T-helper 22 cell (primary cell): ENCODE measurements around the gene NCAPH2.

Experiments used
- DNase-seq: peaks from one replicate; pipeline ENCODE4 v3.0.0-alpha.2; 2020; ENCODE audit warnings: low read depth

NCAPH2 gene

DNA sequence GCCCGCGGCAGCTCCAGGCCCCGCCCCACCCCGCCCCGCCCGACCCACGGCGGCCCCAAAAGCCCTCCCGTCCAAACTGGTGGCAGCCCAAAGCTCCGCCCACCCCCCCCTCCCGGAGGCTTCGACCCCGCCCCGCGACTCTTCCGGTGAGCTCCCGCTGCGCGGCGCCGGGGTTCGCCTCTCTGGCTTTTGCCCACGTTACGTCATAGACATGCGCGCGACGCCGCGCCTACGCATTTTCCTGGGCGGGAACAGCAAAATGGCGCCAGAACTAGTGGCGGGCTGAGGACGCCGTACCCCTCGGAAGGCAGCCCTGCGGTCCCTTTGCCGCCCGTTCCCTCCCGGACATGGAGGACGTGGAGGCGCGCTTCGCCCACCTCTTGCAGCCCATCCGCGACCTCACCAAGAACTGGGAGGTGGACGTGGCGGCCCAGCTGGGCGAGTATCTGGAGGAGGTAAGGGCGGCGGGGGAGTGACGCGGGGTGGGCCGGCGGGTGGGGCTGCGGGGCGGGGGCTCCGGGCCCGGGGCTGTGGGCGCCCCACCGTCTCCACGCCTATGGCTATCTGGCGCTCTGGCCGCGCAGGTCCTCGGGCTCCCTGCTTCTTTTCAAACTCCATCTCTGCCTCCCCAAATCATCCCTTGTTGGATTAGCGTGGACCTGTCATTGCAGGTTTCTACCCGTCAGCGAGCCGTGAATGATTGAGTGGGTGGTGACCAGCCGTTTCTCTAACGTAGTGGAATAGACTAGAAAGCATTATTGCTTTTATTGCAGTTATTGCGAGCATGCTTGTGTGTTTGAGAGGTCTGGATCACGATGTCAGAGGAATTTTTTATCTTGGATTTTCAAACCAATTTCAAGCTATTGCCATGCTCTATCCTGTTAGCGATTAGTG, at the start of gene NCAPH2:
Gene NCAPH2, plus strand, starts transcription at position 234 of the 894 bp plus-strand sequence. Its CDS starts 114 bp downstream, at position 348.
- peak; percentile 93 for DNase-seq

DNA sequence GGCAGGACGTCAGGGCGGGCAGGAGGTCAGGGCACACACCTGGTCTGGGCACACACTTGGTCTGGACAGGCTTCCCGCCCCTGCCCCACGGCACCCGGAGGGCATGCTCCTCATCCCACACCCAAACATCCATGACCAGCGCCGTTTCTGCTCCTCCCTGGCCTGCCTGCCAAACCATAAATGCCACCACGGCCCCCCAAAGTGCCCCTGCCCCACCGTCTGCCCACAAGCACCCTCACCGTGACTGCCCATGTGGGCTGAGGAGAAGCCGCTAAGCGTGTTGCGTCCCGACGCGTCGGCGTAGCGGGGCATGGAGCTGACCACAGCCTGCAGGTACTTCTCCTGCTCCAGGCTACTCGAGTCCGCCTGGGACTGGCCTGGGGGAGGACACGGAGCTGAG, 49.0 kb upstream of the NCAPH2 start:
- no peak for DNase-seq

DNA sequence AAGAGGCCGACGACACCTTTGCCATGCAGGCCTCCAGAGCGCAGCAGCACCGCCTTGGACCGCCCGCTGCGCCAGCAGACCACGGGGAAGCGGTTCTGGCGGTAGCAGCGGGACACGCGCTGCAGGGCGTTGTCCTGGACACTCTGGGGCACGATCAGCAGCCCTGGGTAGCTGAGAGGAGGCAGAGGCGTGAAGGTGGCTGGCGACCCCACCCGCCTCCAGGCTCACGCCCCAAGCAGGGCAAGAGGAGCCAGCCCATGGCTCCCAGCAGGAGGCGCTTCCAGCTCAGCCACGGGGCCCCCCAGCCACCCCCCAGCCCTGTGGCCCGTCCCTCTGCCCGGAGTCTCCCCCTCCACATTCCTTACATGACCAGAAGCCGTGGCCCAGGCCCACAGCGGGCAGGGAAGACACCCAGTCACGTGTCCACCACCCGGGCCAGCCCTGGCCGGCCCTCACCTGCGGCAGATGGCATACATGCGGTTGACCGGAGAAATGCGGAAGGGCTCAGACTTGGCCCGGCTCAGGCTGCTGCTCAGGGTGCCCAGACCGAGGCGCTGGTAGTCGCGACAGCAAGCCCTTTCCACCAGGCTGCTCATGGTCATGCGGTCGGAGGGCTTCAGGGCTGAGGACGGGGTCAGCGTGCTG, 48.4 kb upstream of the NCAPH2 start:
- DNase-seq = no peak

- DNase-seq = no peak
Measured at GRCh38 chr22:50460938-50461337, 47.1 kb upstream of the NCAPH2 start.

DNA sequence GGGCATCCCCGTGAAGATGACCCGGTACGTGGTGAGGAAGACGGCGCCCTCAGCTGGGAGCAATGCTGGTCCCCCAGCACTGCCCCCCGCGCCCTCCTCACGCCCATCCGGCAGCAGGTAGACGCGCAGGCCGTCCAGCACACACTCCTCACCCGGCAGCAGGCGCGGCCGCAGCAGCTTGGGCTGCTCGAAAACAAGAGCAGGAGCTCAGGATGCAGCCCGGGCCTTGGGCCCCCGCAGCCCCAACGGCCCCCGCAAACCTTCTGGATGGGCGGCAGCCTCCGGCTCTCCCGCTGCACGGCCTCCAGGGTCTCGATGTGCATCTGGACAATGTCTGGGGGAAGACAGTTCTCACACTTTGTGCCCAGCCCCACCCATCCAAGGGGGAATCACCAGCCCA, 46.5 kb upstream of the NCAPH2 start:
- no peak for DNase-seq

- no peak for DNase-seq
Measured at GRCh38 chr22:50461979-50462540, 46.0 kb upstream of the NCAPH2 start.

GRCh38 chr22:50463188-50463900, 44.7 kb upstream of the NCAPH2 start:
- DNase-seq = no peak

DNA sequence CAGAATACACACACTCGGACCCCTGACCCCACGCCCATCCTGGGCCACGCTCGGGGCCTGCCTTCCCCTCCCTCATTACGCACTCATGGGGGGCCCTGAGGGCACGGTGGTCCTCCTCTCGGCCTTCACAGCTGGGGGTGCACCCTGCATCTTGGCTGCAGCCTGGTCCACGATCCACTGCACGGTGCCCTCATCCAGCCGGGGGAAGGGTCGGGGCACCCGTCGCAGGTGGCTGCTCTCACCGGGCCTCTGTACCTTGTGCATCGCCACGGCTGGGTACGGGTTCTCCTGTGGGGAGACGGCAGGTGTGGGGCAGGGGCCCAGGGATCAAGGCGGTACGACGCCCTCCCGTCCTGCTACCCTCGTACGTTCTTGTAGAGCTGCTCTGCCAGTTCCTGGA, 43.6 kb upstream of the NCAPH2 start:
- DNase-seq = no peak

- no peak for DNase-seq
Measured at GRCh38 chr22:50465066-50465930, 42.7 kb upstream of the NCAPH2 start.

- no peak for DNase-seq
Measured at GRCh38 chr22:50467341-50467740, 40.7 kb upstream of the NCAPH2 start.

DNA sequence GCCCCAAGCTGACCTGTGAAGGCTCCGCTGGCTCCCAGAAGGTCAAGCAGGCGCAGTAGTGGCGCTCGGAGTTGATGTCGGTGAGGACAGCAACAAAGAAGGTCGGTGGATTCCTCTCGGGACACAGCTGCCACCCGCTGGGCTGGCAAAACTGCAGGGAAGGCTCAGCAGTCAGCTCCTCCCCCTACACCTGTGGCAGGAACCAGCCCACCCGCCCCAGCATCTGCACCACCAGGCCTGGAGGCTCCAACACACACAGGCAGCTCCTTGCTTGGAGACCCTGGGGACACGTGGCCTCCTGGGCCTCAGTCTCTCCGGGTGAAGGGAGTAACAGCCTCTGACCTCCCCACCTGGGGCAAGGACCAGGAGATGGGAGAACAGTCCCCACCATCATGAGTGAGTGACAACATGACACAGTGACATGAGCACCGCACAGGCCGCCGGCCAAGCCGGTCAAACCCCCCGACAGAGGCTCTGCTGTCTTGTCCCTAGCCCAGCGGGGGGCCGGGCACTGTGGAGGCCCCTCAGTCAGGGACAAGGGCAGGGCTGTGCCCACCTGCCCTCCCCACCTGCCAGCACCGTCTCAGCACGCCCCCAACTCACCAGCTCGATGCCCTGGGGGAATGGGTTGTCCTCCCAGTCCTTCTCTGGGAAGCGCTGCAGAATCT, 40.1 kb upstream of the NCAPH2 start:
- DNase-seq = no peak

- no peak for DNase-seq
Measured at GRCh38 chr22:50468626-50469025, 39.4 kb upstream of the NCAPH2 start.

DNA sequence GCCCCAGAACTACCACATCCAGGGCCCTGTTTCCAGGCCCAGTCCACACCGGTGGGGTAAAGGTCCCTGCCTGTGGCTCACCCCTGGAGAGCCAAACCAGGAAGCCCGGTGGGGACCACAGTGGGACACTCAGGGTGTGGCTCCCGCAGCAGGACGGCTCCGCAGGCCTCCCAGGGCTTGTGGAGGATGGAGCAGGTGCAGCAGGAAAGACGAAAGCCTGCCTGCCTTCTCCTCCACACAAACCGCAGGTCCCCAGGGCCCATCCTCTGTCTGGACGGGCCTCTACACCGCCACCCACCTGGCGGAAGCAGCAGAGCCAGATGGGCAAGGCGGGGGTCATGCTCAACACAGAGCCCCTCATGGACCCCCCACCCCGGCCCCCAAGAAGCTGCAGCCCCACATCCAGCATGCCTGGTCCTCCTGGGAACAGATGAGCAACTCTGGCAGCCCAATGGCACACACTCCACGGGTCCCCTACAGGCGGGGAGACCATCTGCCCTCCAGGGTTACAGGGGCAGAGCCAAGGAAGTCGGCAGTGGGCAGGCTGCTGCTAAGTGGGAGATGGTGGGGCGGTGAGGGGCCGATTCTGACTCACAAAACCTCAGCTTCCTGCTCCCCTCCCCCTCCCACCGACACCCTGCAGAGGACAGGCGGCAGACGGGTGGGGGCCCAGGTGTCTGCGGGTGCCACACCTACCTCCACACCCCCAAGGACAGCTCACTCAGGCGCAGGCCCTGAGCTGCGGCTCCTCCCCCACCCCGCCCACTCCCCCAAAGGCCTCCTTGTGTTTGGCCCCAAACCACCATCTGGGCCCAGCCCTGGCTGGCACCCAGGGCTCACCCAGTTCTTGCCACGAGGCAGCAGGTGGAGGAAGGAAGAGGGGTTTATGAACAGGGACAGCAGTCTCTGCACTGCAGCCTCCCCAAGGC, 38.4 kb upstream of the NCAPH2 start:
- DNase-seq = peak; percentile 99

DNA sequence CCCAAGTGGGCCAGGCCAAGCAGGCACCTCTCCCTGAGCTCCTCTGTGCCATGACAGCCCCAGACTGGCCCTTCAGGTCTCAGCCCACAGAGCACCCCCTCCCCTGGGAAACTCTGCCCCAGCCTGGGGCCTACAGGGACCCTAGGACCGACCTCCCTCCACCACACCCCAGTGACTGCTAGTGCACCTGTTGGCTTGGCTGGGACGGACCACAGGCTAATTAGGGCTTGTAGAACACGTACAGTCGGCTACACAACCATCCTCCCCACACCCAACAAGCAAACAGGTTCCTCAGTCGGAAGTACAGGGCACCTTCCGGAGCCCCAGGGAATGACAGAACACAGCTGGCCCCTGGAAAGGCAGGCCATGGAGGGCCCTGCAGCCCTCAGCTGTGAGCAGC, 37.5 kb upstream of the NCAPH2 start:
- DNase-seq = no peak

- no peak for DNase-seq
Measured at GRCh38 chr22:50471197-50471847, 36.7 kb upstream of the NCAPH2 start.

DNA sequence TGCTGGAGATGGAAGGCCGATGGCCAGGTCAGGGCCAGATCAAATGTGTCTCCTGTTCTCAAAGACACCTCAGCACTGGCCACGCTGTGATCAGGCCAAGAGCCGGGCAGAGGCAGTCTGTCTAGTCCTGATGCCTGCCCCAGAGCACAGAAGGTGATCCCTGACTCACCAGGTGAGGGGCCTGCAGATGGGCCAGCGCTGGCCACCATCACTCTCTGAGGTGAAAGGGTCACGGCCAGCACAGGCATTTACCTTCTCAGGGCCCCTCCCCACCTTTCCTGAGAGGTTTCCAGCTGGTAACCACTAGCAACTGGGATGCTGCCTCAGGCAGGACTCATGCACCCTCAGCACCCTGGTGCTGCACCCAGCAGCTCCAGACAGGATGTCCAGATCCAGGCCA, 36.1 kb upstream of the NCAPH2 start:
- no peak for DNase-seq

DNA sequence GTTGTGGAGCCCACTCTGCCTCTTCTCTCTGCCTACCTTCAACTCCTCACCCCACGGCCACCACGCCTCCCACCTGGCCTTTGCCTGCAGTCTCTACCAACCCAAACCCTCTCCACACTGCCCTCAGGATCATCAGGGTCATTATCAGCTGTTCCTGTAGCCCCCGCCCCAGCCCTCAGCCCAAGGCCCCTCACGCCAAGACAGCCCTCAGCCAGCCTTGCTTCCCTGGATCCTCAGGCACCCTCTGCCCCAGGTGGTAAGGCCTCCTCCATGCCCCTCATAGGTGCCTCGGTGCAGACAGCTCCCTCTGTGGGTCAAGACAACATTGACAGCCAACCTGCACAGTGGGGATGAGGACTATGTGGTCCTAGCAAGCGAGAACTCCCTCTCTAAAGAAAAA, 34.9 kb upstream of the NCAPH2 start:
- peak; percentile 18 for DNase-seq

- no peak for DNase-seq
Measured at GRCh38 chr22:50473855-50474671, 34.0 kb upstream of the NCAPH2 start.
